Cardiac muscle cell (in vitro differentiated cells and primary cell): ENCODE results near the gene NAA60. TPM values are rescaled to one million over a fixed set of nuclear protein-coding genes. Genes with fewer than 3 reads are reported as not detected.
A peak's percentile ranks its signal among the peaks of the same experiment; 100 is the strongest.

Experiments
- DNase-seq, 2 donors: peaks; one replicate each; pipeline versions ENCODE4 v3.0.0 to v3.0.0-alpha.2; 2010 to 2017; ENCODE audit warnings: low read depth in 1 of 2, low spot score in 1 of 2
- H3K27ac ChIP-seq: fragments of 200-600 bp; sonication (generic); 2 replicates; pipeline ENCODE4 v1.5.1; 2016
- H3K27me3 ChIP-seq: fragments of 200-600 bp; sonication (generic); 2 replicates; pipeline ENCODE4 v1.6.0; 2016; ENCODE audit warnings: control low read depth
- H3K36me3 ChIP-seq: fragments of 200-600 bp; sonication (generic); 2 replicates; pipeline ENCODE4 v1.5.1; 2016; ENCODE audit warnings: control low read depth
- H3K4me1 ChIP-seq: fragments of 200-600 bp; sonication (generic); 2 replicates; pipeline ENCODE4 v1.8.1; 2017; ENCODE audit warnings: low read depth, mild to moderate bottlenecking, mixed run types
- H3K4me3 ChIP-seq: fragments of 200-600 bp; sonication (generic); 2 replicates; pipeline ENCODE4 v1.5.1; 2016; ENCODE audit warnings: mild to moderate bottlenecking
- H3K9me3 ChIP-seq: fragments of 200-600 bp; sonication (generic); 2 replicates; pipeline ENCODE4 v1.5.1; 2017; ENCODE audit warnings: low read depth, mild to moderate bottlenecking, control low read depth
- polyA plus RNA-seq: library from polyadenylated mRNA; unstranded; fragments of >200 nt; fragmentation: Nextera tagmentation; extraction: Ambion mirVana; gene quantifications from 2 replicates; pipeline ENCODE4 v1.2.1, GENCODE V29; 2016
- total RNA-seq: library from RNA; depleted of rRNA; stranded (reverse); fragments of >200 nt; gene quantifications from 2 replicates; pipeline ENCODE4 v1.2.3, GENCODE V29; 2016
- TF ChIP-seq, protein P1 (sequence below): IDR thresholded peaks from 2 replicates; pipeline ENCODE4 v1.5.1; 2012; ENCODE audit warnings: low read depth, mild to moderate bottlenecking, low read length

Gene NAA60
- total and polyA plus RNA-seq, 2 experiments from 2014 or later: 43.9 to 83.0 TPM

DNA sequence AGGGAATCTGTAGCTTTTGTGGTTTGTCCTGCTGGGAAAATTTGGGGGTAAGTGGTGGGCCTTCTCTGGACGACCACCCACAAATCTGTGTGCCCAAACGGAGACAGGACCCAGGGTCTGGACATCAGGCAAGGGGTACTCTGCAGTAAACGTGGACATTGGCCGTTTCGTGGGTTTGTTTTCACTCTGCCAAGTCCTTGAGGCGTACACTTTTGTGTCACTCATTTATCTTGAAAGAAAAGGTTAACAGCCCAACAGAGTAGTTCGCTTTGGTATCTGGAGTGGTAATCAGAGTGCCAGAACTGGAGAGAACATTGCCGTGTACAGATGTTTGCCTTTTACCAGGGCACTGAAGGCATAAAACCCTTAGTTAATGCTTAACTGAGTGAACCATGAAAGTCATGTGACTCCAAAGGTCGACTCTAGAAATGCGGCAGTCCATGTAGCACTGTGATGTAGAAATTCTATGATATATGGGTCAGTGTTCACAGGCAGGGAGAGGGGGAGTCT is 15.4 kb downstream of the NAA60 start:
- Histone ChIP-seq H3K4me3 (peak overlapping the region; percentile 66), H3K4me1 (peaks cover 37% of the 10 kb centered on the region), H3K27ac (peak overlapping the region; percentile 98), H3K9me3 (no peaks in the 10 kb centered on the region), H3K27me3 (no peaks in the 10 kb centered on the region), H3K36me3 (no peaks in the 10 kb centered on the region)
- TF ChIP-seq, protein P1, sequence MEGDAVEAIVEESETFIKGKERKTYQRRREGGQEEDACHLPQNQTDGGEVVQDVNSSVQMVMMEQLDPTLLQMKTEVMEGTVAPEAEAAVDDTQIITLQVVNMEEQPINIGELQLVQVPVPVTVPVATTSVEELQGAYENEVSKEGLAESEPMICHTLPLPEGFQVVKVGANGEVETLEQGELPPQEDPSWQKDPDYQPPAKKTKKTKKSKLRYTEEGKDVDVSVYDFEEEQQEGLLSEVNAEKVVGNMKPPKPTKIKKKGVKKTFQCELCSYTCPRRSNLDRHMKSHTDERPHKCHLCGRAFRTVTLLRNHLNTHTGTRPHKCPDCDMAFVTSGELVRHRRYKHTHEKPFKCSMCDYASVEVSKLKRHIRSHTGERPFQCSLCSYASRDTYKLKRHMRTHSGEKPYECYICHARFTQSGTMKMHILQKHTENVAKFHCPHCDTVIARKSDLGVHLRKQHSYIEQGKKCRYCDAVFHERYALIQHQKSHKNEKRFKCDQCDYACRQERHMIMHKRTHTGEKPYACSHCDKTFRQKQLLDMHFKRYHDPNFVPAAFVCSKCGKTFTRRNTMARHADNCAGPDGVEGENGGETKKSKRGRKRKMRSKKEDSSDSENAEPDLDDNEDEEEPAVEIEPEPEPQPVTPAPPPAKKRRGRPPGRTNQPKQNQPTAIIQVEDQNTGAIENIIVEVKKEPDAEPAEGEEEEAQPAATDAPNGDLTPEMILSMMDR: no peak
- DNase-seq: peak in 1 of 2 donors; percentile 14

DNA sequence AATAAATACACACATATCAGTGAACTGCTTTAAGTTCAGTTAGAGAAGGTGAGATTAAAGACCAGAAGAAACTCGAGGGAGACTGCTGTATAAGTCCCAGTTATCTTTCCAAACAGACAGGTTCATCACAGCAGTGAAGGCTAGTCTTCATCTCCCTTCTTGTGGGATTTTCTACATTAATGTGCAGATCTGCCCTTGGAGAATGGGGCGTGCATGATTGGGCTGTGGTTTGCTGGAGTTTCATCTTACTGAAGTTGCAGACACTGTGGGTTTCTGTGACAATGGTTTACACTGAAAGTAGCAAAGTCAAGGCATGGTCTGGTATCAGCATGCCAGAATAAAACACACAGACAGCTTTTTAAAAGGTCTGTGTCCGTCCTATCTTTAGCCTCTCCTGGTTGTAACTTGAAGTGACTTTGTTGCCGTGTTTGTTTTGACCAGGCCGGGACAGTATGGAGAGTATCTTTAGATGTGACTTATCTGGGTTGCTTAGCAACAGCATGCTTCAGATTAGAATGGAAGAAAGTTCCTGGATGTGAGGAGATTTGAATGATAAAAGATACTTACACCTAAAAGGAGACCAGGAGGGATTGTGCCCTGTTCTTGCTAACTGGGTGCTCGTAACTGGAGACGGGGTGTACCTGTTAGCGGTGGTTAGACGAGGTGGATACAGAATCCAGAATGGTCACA is 16.1 kb downstream of the NAA60 start:
- H3K27ac ChIP-seq: peak overlapping the region; percentile 98
- peak overlapping the region; percentile 66 for H3K4me3 ChIP-seq
- TF ChIP-seq, protein P1: no peak
- H3K9me3 ChIP-seq: no peaks in the 10 kb centered on the region
- H3K4me1 ChIP-seq: peaks cover 37% of the 10 kb centered on the region
- DNase-seq: peak in 1 of 2 donors; percentile 41
- H3K36me3 ChIP-seq: no peaks in the 10 kb centered on the region
- no peaks in the 10 kb centered on the region for H3K27me3 ChIP-seq

DNA sequence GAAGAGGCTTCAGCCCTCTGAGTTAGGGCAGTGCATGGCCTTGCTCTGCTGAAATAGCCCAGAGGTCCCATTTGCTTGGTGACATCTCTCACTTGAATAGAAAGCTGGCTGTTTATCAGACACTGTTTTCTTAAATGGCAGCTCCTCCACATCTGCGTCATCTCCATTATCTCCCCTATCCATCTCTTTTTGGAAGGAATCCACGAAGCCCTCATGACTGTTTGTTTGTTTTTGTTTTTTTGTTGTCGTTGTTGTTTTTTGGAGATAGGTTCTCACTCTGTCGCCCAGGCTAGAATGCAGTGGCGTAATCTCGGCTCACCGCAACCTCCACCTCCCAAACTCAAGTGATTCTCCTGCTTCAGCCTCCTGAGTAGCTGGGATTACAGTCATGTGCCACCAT is 16.6 kb downstream of the NAA60 start:
- H3K27me3 ChIP-seq: no peaks in the 10 kb centered on the region
- H3K36me3 ChIP-seq: no peaks in the 10 kb centered on the region
- peak overlapping the region; percentile 98 for H3K27ac ChIP-seq
- H3K9me3 ChIP-seq: no peaks in the 10 kb centered on the region
- H3K4me1 ChIP-seq: peaks cover 37% of the 10 kb centered on the region
- no peak for DNase-seq
- TF ChIP-seq, protein P1: no peak
- peak overlapping the region; percentile 66 for H3K4me3 ChIP-seq

DNA sequence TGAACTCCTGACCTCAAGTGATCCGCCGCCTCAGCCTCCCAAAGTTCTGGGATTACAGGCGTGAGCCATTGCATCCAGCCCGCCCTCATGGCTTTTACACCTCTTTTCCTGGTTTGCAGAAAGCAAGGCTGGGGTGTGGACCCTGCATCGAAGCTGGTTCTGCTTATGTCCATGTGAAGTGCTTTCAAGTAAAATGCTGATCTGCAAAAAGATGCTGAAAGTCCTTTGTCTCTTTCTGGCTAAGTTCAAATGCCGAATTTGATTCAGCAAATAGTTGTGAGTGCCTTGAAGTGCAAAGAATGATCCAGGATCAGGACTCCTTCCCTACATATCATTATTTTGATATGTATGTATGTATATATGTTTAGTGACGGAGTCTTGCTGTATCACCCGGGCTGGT is 17.1 kb downstream of the NAA60 start:
- peaks cover 37% of the 10 kb centered on the region for H3K4me1 ChIP-seq
- no peaks in the 10 kb centered on the region for H3K9me3 ChIP-seq
- DNase-seq: no peak
- H3K4me3 ChIP-seq: no peak overlapping the region
- H3K27me3 ChIP-seq: no peaks in the 10 kb centered on the region
- peak overlapping the region; percentile 98 for H3K27ac ChIP-seq
- no peaks in the 10 kb centered on the region for H3K36me3 ChIP-seq
- TF ChIP-seq, protein P1: no peak

DNA sequence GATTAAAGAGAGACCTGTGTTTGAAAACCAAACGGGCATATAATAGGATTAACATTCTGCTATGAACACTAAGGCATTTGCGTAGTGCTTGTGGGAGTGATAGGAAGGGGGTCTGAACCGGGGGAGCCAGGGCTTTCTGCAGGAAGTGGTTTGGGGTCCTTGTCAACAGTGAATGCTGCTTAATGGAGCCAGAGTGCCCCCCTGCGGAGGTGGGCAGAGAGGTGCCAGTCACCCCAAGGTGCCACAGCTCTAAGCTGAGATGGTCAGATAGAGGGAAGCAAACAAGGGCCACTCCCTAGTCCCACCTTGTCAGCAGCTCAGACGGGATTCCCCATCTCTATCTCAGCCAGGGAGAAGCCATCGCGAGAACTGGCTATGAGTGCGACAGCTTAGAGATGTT is 17.7 kb downstream of the NAA60 start:
- Histone ChIP-seq H3K27ac (peak overlapping the region; percentile 98), H3K36me3 (no peaks in the 10 kb centered on the region), H3K4me3 (no peak overlapping the region), H3K27me3 (no peaks in the 10 kb centered on the region), H3K4me1 (peaks cover 37% of the 10 kb centered on the region), H3K9me3 (no peaks in the 10 kb centered on the region)
- DNase-seq: no peak
- TF ChIP-seq, protein P1: no peak
